GM06990 (cell line): ENCODE data around the gene ITPR1.

Experiments used
- DNase-seq: peaks from one replicate; pipeline ENCODE4 v3.0.0-alpha.2; 2011; ENCODE audit not compliant: insufficient read length; ENCODE audit errors: extremely low read depth
- H3K27me3 ChIP-seq: replicated peaks from 2 replicates; pipeline ENCODE4 v1.6.0; 2011; ENCODE audit warnings: low read length; ENCODE audit not compliant: control insufficient read depth, insufficient read depth
- H3K36me3 ChIP-seq: 2 replicates; pipeline ENCODE4 v1.5.1; 2011; ENCODE audit warnings: low read length; ENCODE audit not compliant: control insufficient read depth, insufficient read depth
- H3K4me3 ChIP-seq: replicated peaks from 2 replicates; pipeline ENCODE4 v1.5.1; 2011; ENCODE audit warnings: low read depth, mild to moderate bottlenecking, control low read depth, low read length
- TF ChIP-seq, protein P1 (sequence below): IDR thresholded peaks from 2 replicates; pipeline ENCODE4 v1.5.1; 2011; ENCODE audit warnings: low read length, control low read depth, mild to moderate bottlenecking, inconsistent platforms; ENCODE audit not compliant: insufficient read depth, poor library complexity, severe bottlenecking

The ITPR1 gene

GRCh38 chr3:4802903-4803302 is 309.8 kb downstream of the ITPR1 start:
- DNase-seq, result no peak
- H3K36me3 ChIP-seq, result no peaks in the 10 kb centered on the region
- H3K27me3 ChIP-seq, result no peaks in the 10 kb centered on the region
- no peak overlapping the region for H3K4me3 ChIP-seq
- TF ChIP-seq, protein P1, sequence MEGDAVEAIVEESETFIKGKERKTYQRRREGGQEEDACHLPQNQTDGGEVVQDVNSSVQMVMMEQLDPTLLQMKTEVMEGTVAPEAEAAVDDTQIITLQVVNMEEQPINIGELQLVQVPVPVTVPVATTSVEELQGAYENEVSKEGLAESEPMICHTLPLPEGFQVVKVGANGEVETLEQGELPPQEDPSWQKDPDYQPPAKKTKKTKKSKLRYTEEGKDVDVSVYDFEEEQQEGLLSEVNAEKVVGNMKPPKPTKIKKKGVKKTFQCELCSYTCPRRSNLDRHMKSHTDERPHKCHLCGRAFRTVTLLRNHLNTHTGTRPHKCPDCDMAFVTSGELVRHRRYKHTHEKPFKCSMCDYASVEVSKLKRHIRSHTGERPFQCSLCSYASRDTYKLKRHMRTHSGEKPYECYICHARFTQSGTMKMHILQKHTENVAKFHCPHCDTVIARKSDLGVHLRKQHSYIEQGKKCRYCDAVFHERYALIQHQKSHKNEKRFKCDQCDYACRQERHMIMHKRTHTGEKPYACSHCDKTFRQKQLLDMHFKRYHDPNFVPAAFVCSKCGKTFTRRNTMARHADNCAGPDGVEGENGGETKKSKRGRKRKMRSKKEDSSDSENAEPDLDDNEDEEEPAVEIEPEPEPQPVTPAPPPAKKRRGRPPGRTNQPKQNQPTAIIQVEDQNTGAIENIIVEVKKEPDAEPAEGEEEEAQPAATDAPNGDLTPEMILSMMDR, result no peak

DNA sequence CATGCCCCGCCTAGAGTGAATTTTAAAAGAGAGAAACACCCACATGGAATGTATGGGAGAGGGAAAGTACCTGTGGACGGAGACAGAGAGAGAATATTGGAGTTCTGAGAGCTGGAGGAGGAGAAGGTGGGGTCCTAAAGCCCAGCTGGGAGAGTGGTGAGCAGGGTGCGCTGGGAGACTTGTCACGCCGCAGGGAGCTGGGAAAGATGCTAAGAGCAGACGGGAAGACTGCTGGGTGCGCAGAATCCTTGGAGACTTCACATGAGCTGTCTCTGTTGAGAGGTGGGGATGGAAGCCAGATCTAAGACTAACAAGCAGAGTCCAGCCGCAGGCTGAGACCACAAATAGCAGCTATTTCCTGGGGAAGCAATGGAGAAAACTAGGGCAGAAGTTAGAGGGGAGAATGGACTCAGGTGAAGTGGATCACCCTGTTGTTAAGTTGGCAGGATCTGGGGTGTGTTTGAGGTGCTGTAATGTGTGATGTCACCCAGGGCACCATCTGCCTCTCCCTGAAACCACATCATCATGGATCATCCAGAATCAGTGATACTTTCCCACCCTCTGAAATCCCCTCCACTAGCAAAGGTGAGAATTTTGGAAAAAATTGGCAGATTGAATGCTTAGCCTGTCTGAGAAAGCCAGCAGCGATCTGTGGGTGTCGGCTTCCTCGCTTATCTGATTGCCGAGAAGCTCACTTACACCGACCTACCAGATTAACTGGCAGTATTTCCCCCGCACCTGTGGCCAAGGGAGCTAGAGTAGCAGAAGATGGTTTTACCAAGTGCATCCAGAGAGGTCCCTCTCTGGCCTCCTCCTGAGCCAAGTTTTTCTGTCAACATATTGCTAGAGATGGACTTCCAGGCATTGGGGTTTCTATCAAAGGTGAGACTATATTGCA is 311.3 kb downstream of the ITPR1 start:
- TF ChIP-seq, protein P1, result no peak
- H3K27me3 ChIP-seq, result no peaks in the 10 kb centered on the region
- H3K4me3 ChIP-seq, result no peak overlapping the region
- no peak for DNase-seq
- H3K36me3 ChIP-seq, result no peaks in the 10 kb centered on the region; the same call in 1 of the 2 replicates

- Histone ChIP-seq H3K36me3 (no peaks in the 10 kb centered on the region; the same call in 1 of the 2 replicates), H3K4me3 (no peak overlapping the region), H3K27me3 (no peaks in the 10 kb centered on the region)
- TF ChIP-seq, protein P1, result no peak
- DNase-seq, result no peak
These were observed 312.5 kb downstream of the ITPR1 start for GRCh38 chr3:4805662-4806061.

DNA sequence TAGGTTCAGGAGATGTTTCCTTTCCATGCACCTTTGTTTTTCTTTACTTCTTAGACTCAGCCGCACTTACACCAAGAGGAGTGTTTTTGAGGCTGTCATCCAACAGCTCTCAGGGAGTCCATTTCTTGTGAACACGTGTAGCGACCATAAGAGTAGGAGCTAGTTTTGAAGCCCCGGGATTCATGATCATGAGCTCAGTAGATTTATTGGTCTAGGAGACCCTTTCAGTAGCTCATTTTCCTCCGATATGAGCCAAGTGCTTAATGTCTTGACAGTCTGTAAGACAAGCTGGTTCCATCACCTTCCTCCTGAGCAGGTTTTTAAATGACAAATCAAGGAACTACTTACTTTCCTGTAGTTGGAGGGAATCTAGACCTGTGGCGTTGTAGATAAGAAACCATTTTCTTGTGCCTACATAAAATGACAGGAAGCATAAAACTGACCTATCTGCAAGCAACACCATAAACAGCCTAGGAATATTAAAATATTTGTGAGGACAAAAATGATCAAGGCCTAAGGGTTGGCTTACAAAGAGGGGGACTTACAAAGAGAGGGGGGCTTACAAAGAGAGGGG is 313.5 kb downstream of the ITPR1 start:
- no peaks in the 10 kb centered on the region for H3K27me3 ChIP-seq
- TF ChIP-seq, protein P1, result no peak
- H3K36me3 ChIP-seq, result no peaks in the 10 kb centered on the region; the same call in 1 of the 2 replicates
- DNase-seq, result no peak
- H3K4me3 ChIP-seq, result no peak overlapping the region

GRCh38 chr3:4807381-4808280 is 314.5 kb downstream of the ITPR1 start:
- TF ChIP-seq, protein P1, result no peak
- Histone ChIP-seq H3K27me3 (no peaks in the 10 kb centered on the region), H3K36me3 (no peaks in the 10 kb centered on the region; the same call in 1 of the 2 replicates), H3K4me3 (no peak overlapping the region)
- no peak for DNase-seq
